ENCODE data around the gene WDR37.
A peak's percentile ranks its signal among the peaks of the same experiment; 100 is the strongest.

Gene WDR37

DNA sequence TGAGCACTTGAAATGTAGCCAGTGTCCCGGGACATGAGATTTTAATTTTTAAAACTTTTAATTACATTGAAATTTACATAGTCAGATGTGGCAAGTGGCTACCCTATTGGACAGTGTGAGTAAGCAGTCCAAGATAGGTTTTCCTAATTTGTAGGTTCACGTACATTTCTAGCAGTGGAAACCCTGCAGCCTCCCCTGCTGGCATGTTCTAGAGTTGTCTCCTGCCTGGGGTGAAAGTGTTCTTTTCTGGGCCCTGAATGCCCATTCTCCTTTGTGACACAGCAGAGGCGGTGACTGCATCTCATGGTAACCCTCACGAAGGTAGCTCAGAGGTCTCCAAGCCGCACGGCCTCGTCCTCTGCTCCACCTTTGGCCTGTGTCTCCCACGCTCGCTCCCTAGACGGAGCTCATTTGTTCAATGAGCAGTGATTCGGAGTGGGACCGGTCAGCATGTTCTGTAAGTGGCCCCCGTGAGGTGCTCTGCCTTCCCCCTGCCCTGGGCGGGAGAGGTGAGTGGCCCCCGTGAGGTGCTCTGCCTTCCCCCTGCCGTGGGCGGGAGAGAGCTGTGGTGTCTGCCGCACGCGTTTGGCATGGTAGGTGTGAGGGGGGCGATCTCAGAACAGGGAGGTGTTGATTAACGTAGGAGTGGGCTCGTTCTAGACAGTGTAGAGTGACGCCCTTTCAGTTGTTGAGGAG lies 18.0 kb downstream of the WDR37 start:
- DNase-seq (ENCODE audit: low read depth in 2 of 2): no peak

DNA sequence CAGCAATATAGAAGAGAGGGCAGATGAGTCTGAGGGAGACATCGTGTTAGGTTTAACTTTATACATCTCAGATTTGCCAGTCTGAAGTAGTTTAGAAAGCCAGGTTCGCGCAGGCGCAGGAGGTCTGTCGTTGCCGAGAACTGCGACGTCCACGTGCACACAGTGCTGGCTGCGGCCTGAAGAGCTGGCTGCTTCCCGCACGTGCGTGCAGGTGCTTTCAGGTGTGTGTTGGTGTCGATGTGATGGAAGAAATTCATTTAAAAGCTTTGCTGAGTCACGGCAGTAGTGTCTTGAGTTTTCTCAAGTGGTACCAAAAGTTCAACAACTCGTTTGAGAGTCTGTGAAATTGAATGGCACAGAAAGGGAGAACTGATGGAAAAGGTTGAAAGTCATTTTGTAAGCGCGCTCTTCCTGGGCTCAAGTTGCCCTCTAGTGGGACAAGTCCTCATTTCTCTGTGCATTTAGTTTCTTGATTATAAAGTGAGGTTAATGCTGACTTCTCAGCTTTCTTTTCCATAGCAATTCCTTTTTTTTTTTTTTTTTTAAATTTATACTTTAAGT lies 18.6 kb downstream of the WDR37 start:
- no peak for DNase-seq (ENCODE audit: low read depth in 2 of 2)

DNA sequence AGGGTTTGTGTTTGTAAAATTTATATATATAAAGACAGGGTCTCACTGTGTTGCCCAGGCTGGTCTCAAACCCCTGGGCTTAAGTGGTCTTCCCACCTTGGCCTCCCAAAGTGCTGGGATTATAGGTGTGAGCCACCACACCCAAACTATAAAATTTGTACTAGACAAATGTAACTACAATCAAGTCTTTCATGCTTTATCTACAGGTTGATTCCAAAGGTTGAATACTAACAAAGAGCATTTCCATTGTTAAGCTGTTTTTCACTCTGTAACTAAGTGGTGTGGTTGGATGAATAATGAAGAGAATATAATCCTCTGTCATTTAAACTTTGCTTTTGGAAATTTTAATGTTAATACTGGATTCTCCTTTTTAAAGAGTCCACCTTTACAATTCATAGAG lies 22.5 kb downstream of the WDR37 start:
- no peak for DNase-seq (ENCODE audit: low read depth in 2 of 2)

DNA sequence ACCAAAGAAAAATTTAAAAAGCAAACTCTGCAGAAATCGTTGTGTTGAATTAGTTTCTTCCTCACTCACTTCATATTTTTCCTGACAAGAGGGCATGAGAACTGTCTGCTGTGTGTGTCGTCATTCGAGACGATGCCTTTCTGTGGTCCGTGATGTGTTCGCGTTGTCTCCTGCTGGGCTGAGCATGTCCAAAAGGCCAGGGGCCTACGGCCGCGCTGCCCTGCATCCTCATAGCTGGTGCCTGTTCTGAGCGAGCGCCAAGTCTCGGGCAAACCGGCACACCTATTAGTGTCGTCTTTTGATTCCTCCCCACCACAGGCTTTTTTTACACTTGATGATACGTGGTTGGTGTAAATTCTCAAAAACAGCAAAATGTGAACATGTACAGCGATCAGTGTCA lies 27.4 kb downstream of the WDR37 start:
- DNase-seq (ENCODE audit: low read depth in 2 of 2): no peak

DNA sequence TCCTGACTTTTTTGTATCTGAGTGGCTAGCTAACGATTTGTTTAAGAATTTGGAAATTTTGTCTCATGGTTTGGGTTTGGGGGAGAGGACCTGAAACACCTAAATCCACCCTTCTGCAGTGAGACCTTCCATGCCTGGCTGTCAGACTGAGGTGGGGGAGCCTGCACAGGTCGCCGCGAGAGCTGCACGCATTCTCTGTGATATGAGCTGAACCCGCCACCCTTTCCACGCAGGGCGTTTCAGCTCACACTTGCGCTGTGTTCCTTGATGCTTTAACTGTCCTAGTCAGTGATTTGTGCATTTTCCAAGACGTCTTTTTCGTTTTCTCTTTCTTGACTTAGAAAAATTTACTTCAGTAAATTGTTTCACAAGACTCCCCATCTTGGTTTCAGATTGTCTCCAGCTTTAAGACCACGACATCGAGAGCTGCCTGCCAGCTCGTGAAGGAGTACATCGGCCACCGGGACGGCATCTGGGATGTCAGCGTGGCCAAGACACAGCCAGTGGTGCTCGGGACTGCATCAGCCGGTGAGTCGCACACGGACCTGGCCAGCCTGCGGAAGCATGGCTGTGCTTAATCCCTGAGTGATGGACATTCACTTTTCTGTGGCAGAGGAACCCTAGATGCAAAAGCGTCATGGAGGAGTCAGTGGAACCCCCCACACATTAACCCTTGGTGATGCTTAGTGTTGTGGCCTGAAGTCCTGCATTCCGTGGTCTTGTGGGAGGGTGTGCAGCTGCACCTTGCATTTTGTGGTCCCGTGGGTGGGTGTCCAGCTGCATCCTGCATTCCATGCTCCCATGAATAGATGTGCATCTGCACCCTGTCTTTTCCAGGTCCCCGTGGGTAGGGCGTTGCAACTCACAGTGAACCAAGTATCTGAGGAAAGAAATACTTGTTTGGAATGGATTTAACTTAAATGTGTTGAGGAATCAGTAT lies 28.1 kb downstream of the WDR37 start:
- no peak for DNase-seq (ENCODE audit: low read depth in 2 of 2)

DNA sequence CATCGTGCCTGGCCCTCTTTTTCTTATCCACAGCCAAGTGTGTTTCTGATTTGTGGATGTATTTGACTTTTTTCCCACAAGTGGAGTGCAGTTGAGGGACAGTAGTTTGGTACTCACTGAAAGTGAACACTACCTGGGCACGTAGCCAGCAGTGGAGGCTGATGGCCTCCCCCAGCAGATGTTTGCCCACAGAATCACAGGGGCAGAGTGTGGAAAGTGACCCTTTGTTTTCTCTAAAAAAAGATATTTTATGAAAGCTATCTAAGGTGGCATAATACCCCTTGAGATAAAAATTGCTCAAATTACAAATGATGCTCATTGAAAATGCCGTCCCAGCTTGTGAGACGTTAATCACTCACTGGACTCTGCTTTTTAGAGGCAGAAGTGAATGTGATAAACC lies 29.1 kb downstream of the WDR37 start:
- DNase-seq (ENCODE audit: low read depth in 2 of 2): no peak

DNA sequence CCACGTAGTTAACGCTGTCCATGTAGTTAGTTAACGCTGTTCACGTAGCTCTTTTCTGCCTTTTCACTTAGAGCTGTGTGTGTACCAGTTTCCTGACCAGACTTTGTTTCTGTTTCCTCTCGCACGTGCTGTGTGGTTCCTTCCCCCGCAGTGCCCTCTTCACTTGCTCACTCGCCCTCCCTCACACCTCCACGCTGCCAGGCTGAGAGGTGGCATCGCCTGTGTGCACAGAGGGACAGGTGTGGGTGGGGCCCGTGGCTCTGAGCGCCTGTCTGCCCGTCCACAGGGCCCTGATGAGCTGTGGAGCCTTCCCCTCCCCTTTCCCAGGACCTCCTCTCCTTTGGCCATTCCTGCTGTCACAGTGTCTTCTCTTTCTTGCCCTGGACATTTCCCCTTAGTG lies 30.6 kb downstream of the WDR37 start:
- DNase-seq (ENCODE audit: low read depth in 2 of 2): no peak

DNA sequence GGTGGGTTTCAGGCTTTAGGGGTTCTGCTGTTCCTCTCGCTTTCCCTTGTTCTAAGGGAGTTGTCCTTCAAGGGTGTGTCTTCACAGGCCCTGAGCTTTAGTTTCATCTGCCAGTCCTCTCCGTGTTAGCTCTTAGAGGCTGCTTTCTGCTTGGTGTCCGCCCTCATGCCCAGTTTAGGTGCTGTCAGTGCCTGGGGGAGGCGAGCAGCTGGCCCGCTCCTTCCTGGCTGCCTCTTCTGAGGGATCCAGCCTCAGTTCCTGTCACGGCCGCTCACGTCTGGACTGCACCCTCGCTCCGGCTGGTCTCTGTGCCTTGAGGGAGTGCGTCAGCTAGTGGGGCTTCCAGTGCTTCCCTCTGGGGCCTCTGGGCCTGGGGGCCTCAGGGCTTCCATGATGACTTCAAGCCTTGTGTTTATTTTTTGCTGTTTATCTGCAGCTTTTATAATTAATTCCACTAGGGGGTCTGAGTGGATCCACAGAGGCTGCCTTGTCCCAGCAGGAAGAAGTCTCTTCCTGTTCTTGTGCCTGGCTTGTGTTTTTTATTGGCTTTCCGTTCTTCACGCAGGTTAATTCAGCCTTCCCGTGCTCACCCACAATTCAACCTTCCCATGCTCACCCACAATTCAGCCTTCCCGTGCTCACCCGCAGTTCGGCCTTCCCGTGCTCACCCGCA lies 33.0 kb downstream of the WDR37 start:
- no peak for DNase-seq (ENCODE audit: low read depth in 2 of 2)

DNA sequence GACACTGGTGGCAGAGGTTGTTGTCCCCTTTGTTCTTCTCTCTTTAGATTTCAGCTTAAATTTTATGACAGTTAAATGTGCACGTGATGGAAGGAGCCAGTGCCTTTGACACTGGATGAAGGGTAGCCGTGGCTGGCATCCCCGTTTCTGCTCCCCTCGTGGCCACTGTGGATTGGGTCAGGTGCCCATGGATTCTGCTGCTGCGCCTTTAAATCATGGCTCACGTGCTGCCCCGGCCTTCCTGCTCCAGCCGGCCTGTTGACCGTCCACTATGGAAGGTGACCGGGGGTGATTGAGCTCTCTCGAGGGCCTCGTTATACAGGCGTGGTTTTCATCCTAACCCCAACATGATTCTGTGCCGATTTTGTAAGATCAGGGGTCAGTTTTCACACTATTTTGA lies 34.5 kb downstream of the WDR37 start:
- no peak for DNase-seq (ENCODE audit: low read depth in 2 of 2)

DNA sequence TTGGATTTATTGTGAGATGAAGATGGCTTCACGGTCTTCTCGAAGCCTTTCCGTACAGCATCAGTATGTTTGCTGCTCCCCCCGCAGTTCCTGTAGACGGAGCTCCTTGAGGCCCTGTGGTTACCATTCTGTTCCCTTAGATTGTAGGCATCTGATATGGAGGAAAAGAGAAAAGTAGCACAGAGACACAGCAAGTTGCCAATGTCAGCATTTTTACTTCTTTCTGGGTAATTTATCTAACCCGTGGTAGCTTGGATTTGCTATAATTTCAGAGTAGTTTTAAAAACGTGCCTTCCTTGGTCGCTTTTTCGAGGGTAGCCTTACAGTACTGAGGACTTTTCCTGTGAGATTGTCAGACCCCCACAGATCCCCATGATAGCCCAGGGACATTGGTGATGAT lies 37.5 kb downstream of the WDR37 start:
- no peak for DNase-seq (ENCODE audit: low read depth in 2 of 2)

DNA sequence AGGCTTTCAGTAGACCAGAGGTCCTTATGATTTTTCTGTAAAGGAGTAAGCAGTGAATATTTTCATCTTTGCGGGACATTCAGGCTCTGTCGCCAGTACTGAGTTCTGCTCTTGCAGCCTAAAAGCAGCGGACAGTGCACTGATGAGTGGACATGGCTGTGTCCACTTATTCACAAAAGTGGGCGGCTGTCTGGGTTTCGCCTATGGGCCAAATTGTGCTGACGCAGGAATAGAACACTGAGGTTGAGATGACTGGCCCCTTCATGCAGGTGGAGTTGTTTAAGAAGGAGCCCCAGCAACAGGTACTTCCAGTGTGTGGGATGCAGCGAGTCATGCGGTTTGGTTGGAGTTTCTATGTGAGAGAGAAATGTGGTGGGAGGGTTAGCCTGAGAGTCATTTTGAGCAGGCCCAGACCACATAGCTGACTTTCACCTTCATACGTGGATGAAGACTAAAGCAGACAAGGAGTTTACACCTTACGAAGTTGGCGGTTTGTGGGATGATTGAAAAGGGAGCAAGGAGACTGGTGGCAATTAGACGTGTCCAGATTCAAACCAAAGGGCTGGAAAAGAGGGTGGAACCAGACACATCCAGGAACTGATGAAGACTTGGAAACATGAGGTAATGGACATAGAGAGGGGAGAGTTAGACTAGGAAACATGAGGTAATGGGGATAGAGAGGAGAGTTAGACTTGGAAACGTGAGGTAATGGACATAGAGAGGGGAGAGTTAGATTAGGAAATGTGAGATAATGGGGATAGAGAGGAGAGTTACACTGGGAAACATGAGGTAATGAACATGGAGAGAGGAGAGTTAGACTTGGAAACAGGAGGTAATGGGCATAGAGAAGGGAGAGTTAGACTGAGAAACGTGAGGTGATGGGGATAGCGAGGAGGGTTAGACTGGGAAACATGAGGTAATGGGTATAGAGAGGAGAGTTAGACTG lies 38.2 kb downstream of the WDR37 start:
- DNase-seq (ENCODE audit: low read depth in 2 of 2): peak; percentile 75 to 78

DNA sequence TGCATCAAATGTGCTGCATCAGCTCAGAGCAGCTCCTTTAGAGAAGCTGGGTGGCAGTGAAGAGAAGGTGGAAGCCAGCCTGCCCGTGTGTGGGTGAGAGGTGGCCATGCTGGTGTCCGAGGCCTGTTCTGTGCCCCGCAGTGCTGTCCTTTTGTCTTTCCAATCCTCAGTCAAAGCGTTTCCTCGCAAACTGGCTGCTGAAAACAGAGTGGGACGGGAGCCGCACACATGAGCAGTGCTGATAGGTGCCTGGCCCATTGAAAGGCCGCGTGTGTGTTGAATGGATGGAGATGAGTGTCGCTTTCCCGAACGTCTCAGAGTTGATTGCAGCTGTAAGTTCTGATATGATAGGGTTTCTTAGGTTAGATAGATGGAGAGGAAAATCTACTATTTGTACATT lies 39.3 kb downstream of the WDR37 start:
- no peak for DNase-seq (ENCODE audit: low read depth in 2 of 2)

DNA sequence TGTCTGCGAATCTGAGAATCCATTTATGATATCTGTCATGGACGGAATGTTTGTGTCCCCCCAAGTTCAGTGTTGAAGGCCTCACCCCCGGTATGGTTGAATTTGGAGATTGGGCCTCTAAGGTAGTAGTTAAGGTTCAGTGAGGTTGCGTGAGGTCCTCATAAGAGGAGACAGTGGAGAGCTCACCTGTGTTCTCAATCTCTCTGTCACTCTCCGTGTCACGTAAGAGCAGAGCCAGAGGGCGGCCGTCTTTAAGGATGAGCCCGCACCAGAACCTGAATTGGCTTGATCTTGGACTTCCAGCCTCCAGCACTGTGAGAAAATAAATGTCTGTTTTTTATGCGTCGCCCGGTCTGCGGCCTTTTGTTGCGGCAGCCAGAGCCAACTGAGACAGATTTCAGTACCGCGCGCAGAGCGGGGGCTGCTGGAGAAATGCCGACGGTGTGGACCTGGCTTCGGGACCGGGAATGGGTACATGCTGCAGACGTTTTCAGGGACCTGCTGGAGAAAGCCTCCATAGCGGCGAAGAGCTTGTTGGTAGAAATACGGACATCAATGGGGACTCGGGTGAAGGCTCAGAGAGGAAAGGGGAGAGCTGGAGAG lies 40.2 kb downstream of the WDR37 start:
- DNase-seq (ENCODE audit: low read depth in 2 of 2): no peak

DNA sequence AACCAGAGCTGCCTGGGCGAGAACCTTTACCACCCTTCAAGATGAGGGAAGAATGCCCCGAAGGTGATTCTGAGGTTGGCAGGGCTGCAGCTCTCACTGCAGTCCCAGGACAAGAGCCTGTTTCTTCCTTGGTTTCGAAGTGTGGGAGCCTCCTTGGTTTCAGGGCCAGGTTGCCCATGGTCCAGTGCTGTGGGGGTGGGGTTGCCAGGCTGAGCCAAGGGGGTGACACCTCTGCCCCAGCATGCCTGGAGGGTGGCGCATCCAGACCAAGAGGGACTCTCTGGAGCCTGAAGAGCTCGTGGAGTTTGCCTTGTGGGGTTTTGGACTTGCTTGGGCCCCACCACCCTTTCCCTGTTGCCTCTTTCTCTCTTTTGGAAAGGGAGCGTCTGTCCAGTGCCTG lies 41.3 kb downstream of the WDR37 start:
- no peak for DNase-seq (ENCODE audit: low read depth in 2 of 2)

DNA sequence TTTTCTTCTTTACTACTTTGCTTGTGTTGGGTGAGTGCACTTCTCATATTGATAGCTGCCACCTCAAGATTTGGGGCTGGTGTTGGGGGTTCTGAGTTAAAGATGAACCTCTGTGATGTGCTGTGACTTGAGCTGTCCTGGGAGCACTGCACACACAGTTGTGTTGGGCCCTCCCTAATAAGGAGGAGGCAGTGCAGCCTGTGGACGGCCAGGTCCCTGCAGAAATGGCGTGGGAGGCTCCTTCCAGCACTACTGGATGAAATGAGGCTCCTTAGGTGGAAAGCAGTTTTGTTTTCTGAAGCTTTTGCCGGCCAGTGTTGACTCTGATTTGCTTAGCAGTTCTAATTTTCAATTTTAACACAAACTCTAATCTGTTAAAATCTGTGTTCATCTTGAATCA lies 44.0 kb downstream of the WDR37 start:
- DNase-seq (ENCODE audit: low read depth in 2 of 2): no peak

DNA sequence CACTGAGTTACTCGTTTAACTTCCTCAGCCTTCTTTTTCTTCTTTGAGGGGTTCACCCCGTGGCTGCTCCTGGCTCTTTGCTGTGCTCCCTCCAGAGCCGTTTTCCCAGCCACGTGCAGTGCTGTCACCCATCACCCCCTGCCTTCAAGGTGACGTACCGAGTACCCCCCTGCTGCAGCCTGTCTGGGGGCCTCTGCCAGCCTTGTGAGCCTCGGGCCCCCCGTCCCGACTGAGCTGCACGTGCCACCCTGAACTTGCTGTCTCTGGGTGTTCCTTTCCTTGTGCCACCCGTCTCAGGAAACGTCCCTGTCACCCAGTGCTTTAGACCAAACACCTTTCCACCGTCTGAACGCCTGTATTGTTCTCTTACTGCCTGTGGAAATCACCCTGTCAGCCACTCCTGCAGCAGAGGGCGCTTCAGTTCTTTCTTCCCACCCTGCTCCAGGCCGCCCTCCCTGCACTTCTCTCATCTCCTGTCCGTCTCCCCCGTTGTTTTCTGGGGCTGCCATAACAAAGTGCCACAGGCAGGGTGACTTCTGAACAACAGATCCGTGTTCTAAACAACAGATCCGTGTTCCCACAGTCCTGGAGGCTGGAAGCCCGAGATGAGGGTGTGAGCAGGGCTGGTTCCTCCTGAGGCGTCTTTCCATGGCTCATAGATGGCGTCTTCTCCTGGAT lies 44.6 kb downstream of the WDR37 start:
- no peak for DNase-seq (ENCODE audit: low read depth in 2 of 2)

DNA sequence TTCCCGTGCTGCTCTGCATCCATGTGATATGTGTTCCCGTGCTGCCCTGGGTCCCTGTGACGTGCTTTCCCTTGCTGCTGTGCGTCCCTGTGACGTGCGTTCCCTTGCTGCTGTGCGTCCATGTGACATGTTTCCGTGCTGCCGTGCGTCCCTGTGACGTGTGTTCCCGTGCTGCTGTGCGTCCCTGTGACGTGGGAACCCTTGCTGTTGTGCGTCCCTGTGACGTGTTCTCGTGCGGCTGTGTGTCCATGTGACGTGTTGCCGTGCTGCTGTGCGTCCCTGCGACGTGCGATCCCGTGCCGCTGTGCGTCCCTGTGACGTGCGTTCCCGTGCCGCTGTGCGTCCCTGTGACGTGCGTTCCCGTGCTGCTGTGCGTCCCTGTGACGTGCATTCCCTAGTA lies 45.8 kb downstream of the WDR37 start:
- no peak for DNase-seq (ENCODE audit: low read depth in 2 of 2)

DNA sequence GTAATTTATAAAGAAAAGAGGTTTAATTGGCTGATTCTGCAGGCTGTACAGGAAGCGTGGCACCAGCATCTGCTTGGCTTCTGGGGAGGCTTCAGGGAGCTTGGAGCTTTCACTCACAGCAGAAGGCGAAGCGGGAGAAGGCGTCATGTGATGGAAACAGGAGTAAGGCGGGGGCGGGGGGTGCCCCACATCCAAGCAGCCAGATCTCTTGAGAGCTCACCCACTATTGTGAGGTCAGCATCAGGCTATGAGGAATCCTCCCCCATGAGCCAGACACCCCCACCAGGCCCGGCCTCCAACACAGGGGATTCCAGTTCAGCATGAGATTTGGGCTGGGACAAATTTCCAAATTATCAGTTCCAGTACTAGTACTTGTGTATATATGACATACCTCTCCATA lies 46.2 kb downstream of the WDR37 start:
- DNase-seq (ENCODE audit: low read depth in 2 of 2): peak; percentile 19 to 42

DNA sequence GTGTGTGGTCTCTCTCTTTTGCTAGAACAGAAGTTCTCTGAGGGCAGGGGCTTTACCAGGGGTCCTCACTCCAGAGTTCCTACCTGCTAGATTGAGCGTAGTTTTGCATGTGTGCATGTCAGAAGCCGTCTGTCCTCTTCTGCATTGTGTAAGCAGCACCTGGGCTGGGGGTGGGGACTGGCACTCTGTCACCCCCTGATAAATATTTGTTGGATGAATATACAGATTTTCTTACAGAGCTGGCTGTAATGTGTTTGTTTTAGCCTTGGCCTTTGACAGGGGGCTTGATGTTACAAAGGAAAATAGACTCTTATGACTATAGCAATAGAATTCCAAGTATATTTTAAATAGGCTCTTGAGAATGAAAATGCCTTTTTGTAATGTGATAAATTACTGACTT lies 46.6 kb downstream of the WDR37 start:
- DNase-seq (ENCODE audit: low read depth in 2 of 2): no peak

DNA sequence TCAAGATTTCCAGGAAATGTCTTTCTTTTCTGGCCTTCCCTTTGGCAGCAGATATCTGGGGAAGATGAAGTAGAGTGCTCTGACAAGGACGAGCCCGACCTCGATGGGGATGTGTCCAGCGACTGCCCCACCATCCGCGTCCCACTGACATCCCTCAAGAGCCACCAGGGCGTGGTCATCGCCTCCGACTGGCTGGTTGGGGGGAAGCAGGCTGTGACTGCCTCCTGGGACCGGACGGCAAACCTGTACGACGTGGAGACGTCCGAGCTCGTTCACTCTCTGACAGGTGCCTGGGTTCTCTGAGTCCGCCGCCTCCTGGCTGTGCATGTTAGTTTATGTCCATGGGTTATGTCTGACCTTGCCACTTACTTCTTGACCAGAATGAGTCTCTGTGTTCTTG lies 47.4 kb downstream of the WDR37 start:
- DNase-seq (ENCODE audit: low read depth in 2 of 2): no peak

Measured in stimulated activated CD4-positive, alpha-beta T cell treated with anti-CD3 and anti-CD28 coated beads, Interleukin-15, amount 100 ng/mL, for 48 hours (primary cell).